ENCODE results near the gene DCC. TPM values are rescaled to one million over a fixed set of nuclear protein-coding genes. Genes with fewer than 3 reads are reported as not detected.

The DCC gene
- total RNA-seq, 1 experiment from 2014 or later, result not detected

DNA sequence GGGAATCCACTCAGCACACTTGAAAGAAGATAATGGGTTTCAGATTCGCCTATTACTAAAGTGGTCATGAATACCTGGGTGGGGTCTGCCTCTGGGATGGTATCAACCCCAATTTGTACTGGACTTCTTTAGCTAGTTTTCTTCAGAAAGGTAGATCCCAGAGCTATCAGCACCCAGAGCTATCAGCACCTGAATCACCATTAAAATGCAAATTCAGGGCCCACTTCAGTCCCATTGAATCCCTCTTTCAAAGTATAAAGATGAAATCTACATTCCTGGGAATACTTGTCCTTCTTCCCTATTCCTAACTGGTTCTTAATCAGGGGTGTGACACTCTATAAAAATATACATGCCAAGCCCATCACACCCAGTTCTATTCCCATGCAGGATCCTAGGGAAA lies 914.3 kb downstream of the DCC start:
- POLR2A ChIA-PET, result no interaction called here

GRCh38 chr18:53261241-53261640 lies 921.2 kb downstream of the DCC start:
- intact Hi-C loops (cut with micrococcal nuclease), result no loop called here
- no peak overlapping the region for H3K27ac ChIP-seq (ENCODE audit: low read depth, low read length)
- no peaks in the 10 kb centered on the region for H3K79me2 ChIP-seq (ENCODE audit: insufficient read depth, low read length)
- no TSS peak for BruUV-seq (replicated peaks)
- H3K4me1 ChIP-seq (ENCODE audit: control insufficient read depth in 1 of 2, insufficient read depth in 2 of 2, low read length in 2 of 2), result no peaks in the 10 kb centered on the region
- no peaks in the 10 kb centered on the region for H3K36me3 ChIP-seq (ENCODE audit: control insufficient read depth in 1 of 2, insufficient read depth in 2 of 2, low read length in 2 of 2)
- H3K27me3 ChIP-seq (ENCODE audit: insufficient read depth, low read length), result no peaks in the 10 kb centered on the region
- no peak overlapping the region for H3K4me2 ChIP-seq (ENCODE audit: low read length)
- no peaks in the 10 kb centered on the region for H4K20me1 ChIP-seq (ENCODE audit: insufficient read depth)
- ATAC-seq (no peak), DNase-seq (ENCODE audit: low read depth, low spot score) (no peak)
- peaks cover 7 to 18% of the 10 kb centered on the region in 2 experiments; a peak in 2 of 4 replicates for H3K9me3 ChIP-seq (ENCODE audit: control insufficient read depth in 1 of 2, insufficient read depth in 1 of 2, low read depth in 1 of 2, low read length in 2 of 2)
- H3K4me3 ChIP-seq (replicated peaks in 1 of 2; ENCODE audit: low read depth in 1 of 2, low read length in 2 of 2), result no peak overlapping the region
- ChIA-PET RAD21 (ENCODE audit: low non-redundant PET in 1 of 2, low total read pairs in 2 of 2, uncharacterized antibody in 2 of 2, unreplicated experiment in 2 of 2) (no interaction called here), POLR2A (no interaction called here), CTCF (no interaction called here)
- H2AFZ ChIP-seq (ENCODE audit: low read depth, low read length, poor library complexity, severe bottlenecking), result no peak overlapping the region
- TF ChIP-seq POLR2A (IDR thresholded peaks at IDR 0.05; ENCODE audit: borderline replicate concordance, extremely low read depth, insufficient read depth, insufficient read length), result no peak
- no peak for TF ChIP-seq TCF7L2 (IDR thresholded peaks at IDR 0.05; ENCODE audit: borderline replicate concordance, extremely low read depth, insufficient read depth, insufficient read length)
- TF ChIP-seq POLR2AphosphoS5 (IDR thresholded peaks at IDR 0.05; ENCODE audit: low read depth, low read length), result no peak
- TF ChIP-seq SIN3A (IDR thresholded peaks at IDR 0.05; ENCODE audit: low read depth), result no peak
- TF ChIP-seq ZFX (IDR thresholded peaks at IDR 0.05), result no peak
- no peak for TF ChIP-seq ZNF274 (IDR thresholded peaks at IDR 0.05; ENCODE audit: low read depth, low read length)
- no peak for TF ChIP-seq JUND (IDR thresholded peaks at IDR 0.05)
- TF ChIP-seq, protein P1, sequence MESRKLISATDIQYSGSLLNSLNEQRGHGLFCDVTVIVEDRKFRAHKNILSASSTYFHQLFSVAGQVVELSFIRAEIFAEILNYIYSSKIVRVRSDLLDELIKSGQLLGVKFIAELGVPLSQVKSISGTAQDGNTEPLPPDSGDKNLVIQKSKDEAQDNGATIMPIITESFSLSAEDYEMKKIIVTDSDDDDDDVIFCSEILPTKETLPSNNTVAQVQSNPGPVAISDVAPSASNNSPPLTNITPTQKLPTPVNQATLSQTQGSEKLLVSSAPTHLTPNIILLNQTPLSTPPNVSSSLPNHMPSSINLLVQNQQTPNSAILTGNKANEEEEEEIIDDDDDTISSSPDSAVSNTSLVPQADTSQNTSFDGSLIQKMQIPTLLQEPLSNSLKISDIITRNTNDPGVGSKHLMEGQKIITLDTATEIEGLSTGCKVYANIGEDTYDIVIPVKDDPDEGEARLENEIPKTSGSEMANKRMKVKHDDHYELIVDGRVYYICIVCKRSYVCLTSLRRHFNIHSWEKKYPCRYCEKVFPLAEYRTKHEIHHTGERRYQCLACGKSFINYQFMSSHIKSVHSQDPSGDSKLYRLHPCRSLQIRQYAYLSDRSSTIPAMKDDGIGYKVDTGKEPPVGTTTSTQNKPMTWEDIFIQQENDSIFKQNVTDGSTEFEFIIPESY (IDR thresholded peaks at IDR 0.05; ENCODE audit: extremely low read depth, insufficient replicate concordance, low read length), result no peak
- no peak for TF ChIP-seq EGR1 (IDR thresholded peaks at IDR 0.05; ENCODE audit: low read depth)
- TF ChIP-seq SP1 (IDR thresholded peaks at IDR 0.05; ENCODE audit: low read depth), result no peak
- no peak for TF ChIP-seq CBX3 (IDR thresholded peaks at IDR 0.05; ENCODE audit: low read depth)
- TF ChIP-seq, protein P2, sequence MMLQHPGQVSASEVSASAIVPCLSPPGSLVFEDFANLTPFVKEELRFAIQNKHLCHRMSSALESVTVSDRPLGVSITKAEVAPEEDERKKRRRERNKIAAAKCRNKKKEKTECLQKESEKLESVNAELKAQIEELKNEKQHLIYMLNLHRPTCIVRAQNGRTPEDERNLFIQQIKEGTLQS (IDR thresholded peaks at IDR 0.05), result no peak
- TF ChIP-seq CEBPB (IDR thresholded peaks at IDR 0.05; ENCODE audit: low read depth), result no peak
- no peak for TF ChIP-seq RAD21 (IDR thresholded peaks at IDR 0.05; ENCODE audit: low read depth)
- no peak for TF ChIP-seq SRF (IDR thresholded peaks at IDR 0.05; ENCODE audit: low read depth)
- no peak overlapping the region for H3K9ac ChIP-seq (ENCODE audit: low read length)
- H3K9me2 ChIP-seq (ENCODE audit: insufficient read depth), result no peaks in the 10 kb centered on the region

More for the DNA sequence above, 914.3 kb downstream of the DCC start:
- Histone ChIP-seq H3K27ac (ENCODE audit: low read depth, low read length) (no peak overlapping the region), H3K9ac (ENCODE audit: low read length) (no peak overlapping the region), H3K9me2 (ENCODE audit: insufficient read depth) (no peaks in the 10 kb centered on the region), H3K4me3 (replicated peaks in 1 of 2; ENCODE audit: low read depth in 1 of 2, low read length in 2 of 2) (no peak overlapping the region), H3K79me2 (ENCODE audit: insufficient read depth, low read length) (no peaks in the 10 kb centered on the region), H4K20me1 (ENCODE audit: insufficient read depth) (no peaks in the 10 kb centered on the region), H3K4me2 (ENCODE audit: low read length) (no peak overlapping the region), H3K27me3 (ENCODE audit: insufficient read depth, low read length) (no peaks in the 10 kb centered on the region), H3K36me3 (ENCODE audit: control insufficient read depth in 1 of 2, insufficient read depth in 2 of 2, low read length in 2 of 2) (no peaks in the 10 kb centered on the region), H2AFZ (ENCODE audit: low read depth, low read length, poor library complexity, severe bottlenecking) (no peak overlapping the region), H3K9me3 (ENCODE audit: control insufficient read depth in 1 of 2, insufficient read depth in 1 of 2, low read depth in 1 of 2, low read length in 2 of 2) (peaks cover 8 to 19% of the 10 kb centered on the region in 2 experiments; a peak in 2 of 4 replicates), H3K4me1 (ENCODE audit: control insufficient read depth in 1 of 2, insufficient read depth in 2 of 2, low read length in 2 of 2) (no peaks in the 10 kb centered on the region)
- ChIA-PET CTCF (no interaction called here), RAD21 (ENCODE audit: low non-redundant PET in 1 of 2, low total read pairs in 2 of 2, uncharacterized antibody in 2 of 2, unreplicated experiment in 2 of 2) (no interaction called here)
- intact Hi-C loops (cut with micrococcal nuclease), result no loop called here
- ATAC-seq, result no peak
- BruUV-seq (replicated peaks), result no TSS peak
- DNase-seq (ENCODE audit: low read depth, low spot score), result no peak
- TF ChIP-seq, protein P3, sequence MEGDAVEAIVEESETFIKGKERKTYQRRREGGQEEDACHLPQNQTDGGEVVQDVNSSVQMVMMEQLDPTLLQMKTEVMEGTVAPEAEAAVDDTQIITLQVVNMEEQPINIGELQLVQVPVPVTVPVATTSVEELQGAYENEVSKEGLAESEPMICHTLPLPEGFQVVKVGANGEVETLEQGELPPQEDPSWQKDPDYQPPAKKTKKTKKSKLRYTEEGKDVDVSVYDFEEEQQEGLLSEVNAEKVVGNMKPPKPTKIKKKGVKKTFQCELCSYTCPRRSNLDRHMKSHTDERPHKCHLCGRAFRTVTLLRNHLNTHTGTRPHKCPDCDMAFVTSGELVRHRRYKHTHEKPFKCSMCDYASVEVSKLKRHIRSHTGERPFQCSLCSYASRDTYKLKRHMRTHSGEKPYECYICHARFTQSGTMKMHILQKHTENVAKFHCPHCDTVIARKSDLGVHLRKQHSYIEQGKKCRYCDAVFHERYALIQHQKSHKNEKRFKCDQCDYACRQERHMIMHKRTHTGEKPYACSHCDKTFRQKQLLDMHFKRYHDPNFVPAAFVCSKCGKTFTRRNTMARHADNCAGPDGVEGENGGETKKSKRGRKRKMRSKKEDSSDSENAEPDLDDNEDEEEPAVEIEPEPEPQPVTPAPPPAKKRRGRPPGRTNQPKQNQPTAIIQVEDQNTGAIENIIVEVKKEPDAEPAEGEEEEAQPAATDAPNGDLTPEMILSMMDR (IDR thresholded peaks at IDR 0.05 in 2 of 3, conservative IDR thresholded peaks at IDR 0.05 in 1 of 3; ENCODE audit: borderline replicate concordance in 1 of 3, insufficient read depth in 1 of 3, low read depth in 2 of 3, low read length in 2 of 3), result no peak

All from HCT116 (cell line).